Activated CD8-positive, alpha-beta memory T cell treated with anti-CD3 and anti-CD28 coated beads for 48 hours (primary cell): Measurements from ENCODE around the gene POLR2H.

Experiments
- DNase-seq, 3 experiments: peaks; one replicate each; pipeline ENCODE4 v3.0.0-alpha.2; 2020; ENCODE audit warnings: low read depth in 2 of 3, low spot score in 2 of 3

Gene POLR2H

DNA sequence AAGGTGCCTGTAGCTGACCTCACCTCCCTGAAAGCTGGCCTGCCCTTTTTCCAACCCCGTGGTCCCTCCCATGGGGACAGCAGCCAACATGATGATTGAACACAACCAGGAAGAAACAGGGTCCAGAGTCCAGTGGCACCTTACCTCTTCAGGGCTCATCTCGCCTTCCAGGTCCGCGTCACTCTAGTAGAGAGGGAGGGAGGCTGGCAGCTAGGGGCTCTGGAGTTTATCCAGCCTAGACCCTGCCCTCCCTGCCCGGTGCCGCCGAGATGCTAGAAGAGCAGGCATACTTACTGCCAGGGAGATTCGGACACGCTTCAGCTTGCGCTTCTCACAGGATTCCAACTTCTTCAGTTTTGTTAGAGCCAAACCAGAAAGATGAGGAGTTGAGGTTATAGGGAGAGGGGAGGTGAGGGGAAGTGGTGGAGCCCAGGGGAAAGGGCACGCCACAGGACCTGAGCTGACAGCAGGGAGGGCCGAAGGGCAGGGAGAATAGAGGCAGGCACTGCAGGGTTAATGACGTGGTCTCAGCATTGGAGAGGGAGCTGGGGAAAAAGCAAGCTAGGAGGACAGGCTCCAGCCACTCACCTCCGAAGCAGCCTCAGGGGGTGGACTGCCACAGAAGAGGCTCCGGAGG is 9.2 kb upstream of the POLR2H start:
- DNase-seq: no peak

- DNase-seq: no peak
Measured at GRCh38 chr3:184352897-184353545, 8.5 kb upstream of the POLR2H start.

GRCh38 chr3:184353546-184353941 is 8.0 kb upstream of the POLR2H start:
- DNase-seq: no peak

DNA sequence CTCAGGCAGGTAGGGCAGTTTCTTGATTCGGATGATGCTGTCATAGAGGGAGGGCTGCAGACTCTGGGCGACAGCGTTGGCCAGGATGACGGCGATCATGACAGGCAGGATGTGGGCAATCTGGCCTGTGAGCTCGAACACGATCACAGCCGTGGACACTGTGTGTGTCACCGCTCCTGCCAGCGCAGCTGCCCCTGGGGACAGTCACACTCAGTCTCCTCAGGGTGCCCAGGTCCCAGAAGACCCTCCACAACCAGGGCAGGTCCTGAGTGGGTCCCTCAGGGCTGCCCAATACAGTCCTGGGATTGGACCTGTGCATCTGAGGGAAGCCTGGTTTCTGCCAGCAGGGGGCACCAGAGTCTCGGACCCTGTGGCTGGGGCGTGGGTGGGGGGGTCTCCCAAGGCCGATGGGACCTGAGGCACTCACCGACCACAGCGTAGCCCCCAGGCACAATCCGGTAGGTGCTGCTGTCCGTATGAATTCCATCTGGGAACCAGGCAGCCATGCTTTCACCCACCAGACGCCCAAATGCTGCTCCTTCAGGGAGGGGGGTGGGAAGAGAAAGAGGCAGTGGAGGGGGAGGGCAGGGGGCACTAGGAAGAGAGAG is 7.3 kb upstream of the POLR2H start:
- DNase-seq: peak in 1 of 3 experiments; percentile 45

- DNase-seq: no peak
Measured at GRCh38 chr3:184354754-184355153, 6.8 kb upstream of the POLR2H start.

DNA sequence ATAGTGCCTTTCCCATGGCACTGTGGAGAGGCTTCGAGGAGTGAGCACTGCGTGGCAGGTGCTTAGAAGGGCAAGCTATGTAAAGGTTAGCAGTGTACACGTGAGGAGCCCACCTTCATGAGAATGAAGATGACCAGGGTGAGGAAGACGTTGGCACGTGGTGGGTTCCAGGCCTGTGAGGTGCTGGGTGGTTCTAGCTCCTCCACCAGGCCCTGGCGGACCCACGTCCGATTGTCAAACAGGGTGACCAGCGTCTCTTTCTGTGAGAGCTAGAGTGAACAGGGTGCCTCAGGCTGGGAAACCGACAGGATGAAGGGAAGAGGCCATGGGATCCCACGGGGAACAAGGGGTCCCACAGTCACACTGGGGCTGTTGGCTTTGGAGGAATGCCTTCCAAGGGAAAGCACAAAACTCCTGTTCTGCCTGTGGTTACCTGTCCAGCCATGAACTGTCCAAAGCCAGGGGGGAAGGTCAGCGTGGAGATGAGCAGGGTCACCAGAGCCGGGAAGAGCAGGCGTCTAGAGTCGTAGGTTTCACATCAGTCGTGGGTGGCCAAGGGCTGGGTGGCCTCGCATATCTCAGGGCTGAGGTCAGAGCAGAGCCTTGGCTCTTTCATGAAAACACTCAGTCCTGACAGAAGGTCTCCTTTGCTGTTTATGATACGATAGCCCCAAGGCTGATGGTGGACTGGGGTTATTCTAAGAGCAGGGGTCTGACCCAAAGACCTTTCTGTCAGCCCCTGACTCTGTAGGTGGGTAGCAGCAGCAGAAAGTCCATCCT is 6.1 kb upstream of the POLR2H start:
- no peak for DNase-seq

DNA sequence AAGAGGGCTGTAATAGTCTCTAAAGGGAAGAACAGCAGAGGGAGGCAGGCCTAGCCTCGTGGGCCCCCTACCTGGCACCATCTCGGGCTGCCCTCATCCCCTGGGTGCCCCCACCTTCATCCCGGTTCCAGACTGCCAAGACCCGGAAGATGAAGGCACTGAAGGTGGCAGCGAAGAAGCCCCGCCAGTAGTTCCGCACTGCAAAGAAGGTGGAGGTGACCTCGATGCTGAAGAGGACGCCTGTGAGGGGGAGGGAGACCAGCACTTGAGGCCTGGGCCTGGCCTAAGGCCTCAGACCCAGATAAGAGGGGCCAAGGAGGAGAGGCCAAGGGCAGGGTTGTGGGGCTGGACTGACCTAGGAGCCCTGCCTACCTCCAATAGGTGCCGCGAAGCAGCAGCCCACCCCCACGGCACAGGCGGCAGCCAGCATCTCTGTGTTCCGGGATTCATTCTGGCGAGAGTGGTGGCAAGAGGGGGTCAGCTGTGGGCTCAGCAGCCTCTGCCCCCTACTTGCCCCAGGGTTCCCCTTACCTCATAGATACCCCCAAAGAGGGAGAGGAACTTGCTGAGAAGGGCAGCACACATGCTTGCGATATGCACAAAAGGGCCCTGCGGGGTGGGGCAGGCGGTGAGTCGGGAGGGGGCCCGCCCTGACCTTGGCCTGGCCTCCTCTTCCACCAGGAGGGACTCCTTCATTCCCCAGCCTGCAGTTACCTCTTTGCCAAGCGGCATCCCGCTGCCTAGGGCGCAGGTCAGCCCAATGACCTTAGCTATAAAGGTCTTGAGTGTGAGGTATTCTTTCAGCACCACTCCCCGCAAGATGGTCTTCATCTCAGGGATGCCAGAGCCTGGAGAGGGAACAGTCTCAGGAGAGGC is 4.0 kb upstream of the POLR2H start:
- no peak for DNase-seq

GRCh38 chr3:184358124-184358767 is 3.3 kb upstream of the POLR2H start:
- no peak for DNase-seq

DNA sequence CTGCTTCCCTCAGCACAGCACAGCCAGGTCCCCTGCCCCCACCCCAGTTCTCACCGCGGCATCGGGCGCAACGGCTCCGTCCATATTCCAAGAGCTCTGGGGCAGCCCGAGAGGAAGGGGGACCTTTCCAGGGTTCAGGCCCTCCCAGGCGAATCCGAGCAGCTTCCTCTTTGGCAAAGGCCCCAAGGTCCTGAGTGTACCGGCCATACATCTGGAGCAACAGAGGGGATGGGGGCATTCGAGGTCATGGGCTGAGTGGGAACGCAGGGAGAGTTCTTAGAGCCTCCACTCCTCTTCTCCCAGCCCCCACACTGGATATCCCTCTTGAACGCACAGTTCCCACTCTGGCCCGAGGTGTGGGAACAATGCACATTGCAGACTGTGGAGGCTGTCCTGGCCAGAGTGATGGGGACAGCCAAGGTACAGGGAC is 2.6 kb upstream of the POLR2H start:
- DNase-seq: no peak

GRCh38 chr3:184359610-184360009 is 1.9 kb upstream of the POLR2H start:
- no peak for DNase-seq

GRCh38 chr3:184360070-184360928 is 1.2 kb upstream of the POLR2H start:
- DNase-seq: no peak

- no peak for DNase-seq
Measured at GRCh38 chr3:184360929-184361531, 480 bp upstream of the POLR2H start.

DNA sequence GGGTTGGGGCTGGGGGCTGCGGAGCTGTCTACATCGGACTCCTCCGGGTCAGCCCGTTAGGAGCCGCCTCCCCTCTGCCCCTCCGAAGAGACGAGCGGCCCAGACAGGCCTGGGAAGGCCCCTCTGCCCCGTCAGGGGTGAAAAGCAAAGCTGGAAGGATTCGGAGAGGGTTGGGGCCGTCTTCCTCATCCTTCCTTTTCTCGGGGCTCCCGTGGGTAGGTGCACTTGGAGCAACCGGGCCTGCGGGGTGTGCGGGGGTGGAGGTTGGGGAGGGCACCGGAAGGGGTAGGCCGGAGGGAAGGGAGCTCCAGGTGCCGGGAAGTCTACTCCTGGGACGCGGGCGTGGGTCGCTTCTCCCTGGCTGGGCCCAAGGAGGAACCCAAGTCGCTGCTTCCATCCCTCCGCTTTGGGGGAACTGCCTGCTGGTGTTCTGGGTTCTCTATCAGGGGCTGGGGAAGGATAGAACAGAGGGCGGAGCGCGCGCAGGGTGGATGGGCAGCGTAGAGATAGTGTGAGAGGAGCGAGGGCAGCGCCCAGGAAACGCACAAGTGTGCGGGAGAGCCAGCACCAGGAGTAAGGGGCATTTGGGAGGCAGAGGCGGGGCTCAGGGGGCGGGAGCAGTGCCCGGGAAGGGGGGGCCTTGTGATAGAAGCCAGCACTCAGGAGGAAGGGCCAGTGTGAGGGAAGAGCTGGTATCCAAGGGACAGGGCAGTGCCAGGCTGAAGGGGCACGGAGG is 590 bp downstream of the POLR2H start:
- DNase-seq: peak in 1 of 3 experiments; percentile 48

DNA sequence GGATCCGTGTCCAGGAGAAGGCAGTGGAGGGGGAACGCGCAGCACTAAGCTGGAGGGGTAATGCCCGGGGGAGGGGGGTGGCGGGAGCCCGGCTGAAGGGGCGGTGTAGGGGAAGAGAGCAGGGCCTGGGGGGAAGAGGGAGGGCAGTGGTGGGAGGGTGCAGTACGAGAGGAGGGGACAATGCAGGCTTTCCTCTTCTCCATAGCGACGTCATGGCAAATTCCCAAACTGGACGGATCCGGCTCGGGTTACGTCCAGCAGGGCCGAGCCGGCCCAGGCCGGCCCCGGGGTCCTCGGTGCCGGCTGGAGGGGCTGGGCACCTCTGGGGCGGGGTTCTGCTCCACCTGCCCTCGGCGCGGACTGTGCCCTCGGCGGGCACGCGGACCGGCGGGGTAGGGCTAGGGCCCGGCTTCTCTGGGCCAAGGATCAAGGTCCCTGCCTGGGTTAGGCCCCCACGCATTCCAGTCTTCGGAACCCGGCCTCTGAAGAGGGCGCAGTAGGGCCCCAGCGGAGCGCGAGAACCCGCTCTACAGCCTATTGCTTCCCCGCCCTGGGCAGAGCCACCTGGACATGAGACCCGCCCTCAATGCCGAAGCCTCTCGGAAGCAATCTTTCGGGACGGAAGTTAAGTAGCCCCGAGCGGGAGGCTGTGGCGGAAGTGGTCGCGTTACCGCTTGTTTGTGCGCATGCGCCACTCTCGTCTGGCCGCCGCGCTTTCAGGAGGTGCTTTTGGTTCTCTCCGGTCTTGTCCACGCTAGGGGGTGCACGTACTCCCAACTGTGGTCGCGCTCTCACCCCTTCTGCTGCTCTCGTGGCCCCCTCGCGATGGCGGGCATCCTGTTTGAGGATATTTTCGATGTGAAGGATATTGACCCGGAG is 1.4 kb downstream of the POLR2H start:
- DNase-seq: peak; percentile 86 to 94 (median 94)

DNA sequence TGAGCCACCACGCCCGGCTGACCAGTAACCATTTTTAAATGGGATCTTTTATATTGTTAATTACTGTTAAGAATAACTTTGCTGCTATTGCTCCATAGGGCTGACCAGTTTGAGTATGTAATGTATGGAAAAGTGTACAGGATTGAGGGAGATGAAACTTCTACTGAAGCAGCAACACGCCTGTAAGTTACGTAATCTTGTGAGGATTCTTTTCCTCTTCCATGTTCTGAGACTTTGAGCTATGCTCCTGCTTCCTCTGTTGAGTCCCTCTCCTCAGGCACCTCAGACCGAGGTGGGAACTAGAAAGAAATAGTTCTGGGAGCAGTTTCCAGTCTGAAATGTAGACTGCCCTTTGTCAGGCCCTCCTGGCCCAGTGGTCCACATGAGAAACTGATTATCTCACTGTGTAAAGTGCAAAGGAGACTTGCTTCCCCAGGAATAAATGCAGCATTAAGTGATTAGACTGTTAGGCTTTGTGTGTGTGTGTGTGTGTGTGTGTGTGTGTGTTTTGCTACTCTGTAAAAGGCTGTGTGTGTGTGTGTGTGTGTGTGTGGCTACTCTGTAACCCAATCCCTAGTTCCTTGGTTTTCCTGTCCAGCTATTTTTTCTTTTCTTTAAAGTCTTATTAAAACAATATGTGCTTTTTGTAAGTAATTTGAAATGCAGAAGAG is 5.2 kb downstream of the POLR2H start:
- DNase-seq: no peak

- DNase-seq: no peak
Measured at GRCh38 chr3:184368116-184368515, 6.6 kb downstream of the POLR2H start.
